ENCODE data around the gene ZSWIM5.
"Not testable (repeated sequence)": the region's sequence is repeated elsewhere in the genome, so short reads cannot be mapped to it uniquely, and the experiment has no call there.

The ZSWIM5 gene

GRCh38 chr1:45141247-45142003 is 65.0 kb downstream of the ZSWIM5 start:
- no peak for DNase-seq (ENCODE audit: low read depth)

GRCh38 chr1:45136984-45137383 is 69.4 kb downstream of the ZSWIM5 start:
- DNase-seq (ENCODE audit: low read depth), result no peak

- DNase-seq (ENCODE audit: low read depth), result no peak
Measured at GRCh38 chr1:45135316-45135715, 71.1 kb downstream of the ZSWIM5 start.

- no peak for DNase-seq (ENCODE audit: low read depth)
Measured at GRCh38 chr1:45134461-45134873, 71.9 kb downstream of the ZSWIM5 start.

GRCh38 chr1:45132719-45133118 is 73.7 kb downstream of the ZSWIM5 start:
- not testable (repeated sequence) for DNase-seq (ENCODE audit: low read depth)

- DNase-seq (ENCODE audit: low read depth), result no peak
Measured at GRCh38 chr1:45123358-45123757, 83.0 kb downstream of the ZSWIM5 start.

GRCh38 chr1:45122724-45123123 is 83.7 kb downstream of the ZSWIM5 start:
- DNase-seq (ENCODE audit: low read depth), result no peak

GRCh38 chr1:45117766-45118165 is 88.6 kb downstream of the ZSWIM5 start:
- DNase-seq (ENCODE audit: low read depth), result no peak

GRCh38 chr1:45116820-45117219 is 89.6 kb downstream of the ZSWIM5 start:
- no peak for DNase-seq (ENCODE audit: low read depth)

GRCh38 chr1:45116340-45116739 is 90.1 kb downstream of the ZSWIM5 start:
- DNase-seq (ENCODE audit: low read depth), result no peak

- not testable (repeated sequence) for DNase-seq (ENCODE audit: low read depth)
Measured at GRCh38 chr1:45115198-45115597, 91.2 kb downstream of the ZSWIM5 start.

GRCh38 chr1:45112661-45113060 is 93.7 kb downstream of the ZSWIM5 start:
- DNase-seq (ENCODE audit: low read depth), result no peak

- no peak for DNase-seq (ENCODE audit: low read depth)
Measured at GRCh38 chr1:45111239-45111638, 95.2 kb downstream of the ZSWIM5 start.

GRCh38 chr1:45107782-45108181 is 98.6 kb downstream of the ZSWIM5 start:
- no peak for DNase-seq (ENCODE audit: low read depth)

GRCh38 chr1:45106864-45107263 is 99.5 kb downstream of the ZSWIM5 start:
- not testable (repeated sequence) for DNase-seq (ENCODE audit: low read depth)

- DNase-seq (ENCODE audit: low read depth), result not testable (repeated sequence)
Measured at GRCh38 chr1:45106156-45106545, 100.3 kb downstream of the ZSWIM5 start.

- not testable (repeated sequence) for DNase-seq (ENCODE audit: low read depth)
Measured at GRCh38 chr1:45105486-45106155, 100.8 kb downstream of the ZSWIM5 start.

- DNase-seq (ENCODE audit: low read depth), result no peak
Measured at GRCh38 chr1:45103534-45103933, 102.9 kb downstream of the ZSWIM5 start.

- no peak for DNase-seq (ENCODE audit: low read depth)
Measured at GRCh38 chr1:45101947-45102346, 104.5 kb downstream of the ZSWIM5 start.

- DNase-seq (ENCODE audit: low read depth), result not testable (repeated sequence)
Measured at GRCh38 chr1:45101528-45101927, 104.9 kb downstream of the ZSWIM5 start.

GRCh38 chr1:45097944-45098343 is 108.5 kb downstream of the ZSWIM5 start:
- DNase-seq (ENCODE audit: low read depth), result no peak

GRCh38 chr1:45097079-45097478 is 109.3 kb downstream of the ZSWIM5 start:
- DNase-seq (ENCODE audit: low read depth), result no peak

- no peak for DNase-seq (ENCODE audit: low read depth)
Measured at GRCh38 chr1:45095450-45095849, 111.0 kb downstream of the ZSWIM5 start.

GRCh38 chr1:45094371-45094770 is 112.0 kb downstream of the ZSWIM5 start:
- not testable (repeated sequence) for DNase-seq (ENCODE audit: low read depth)

Data from CMK (cell line).